ENCODE measurements around the gene HMX1. TPM values are rescaled to one million over a fixed set of nuclear protein-coding genes. Genes with fewer than 3 reads are reported as not detected.
A peak's percentile ranks its signal among the peaks of the same experiment; 100 is the strongest.

HMX1 gene
- total and polyA plus RNA-seq, 2 experiments from 2014 or later = 0.69 TPM; not detected in 1

DNA sequence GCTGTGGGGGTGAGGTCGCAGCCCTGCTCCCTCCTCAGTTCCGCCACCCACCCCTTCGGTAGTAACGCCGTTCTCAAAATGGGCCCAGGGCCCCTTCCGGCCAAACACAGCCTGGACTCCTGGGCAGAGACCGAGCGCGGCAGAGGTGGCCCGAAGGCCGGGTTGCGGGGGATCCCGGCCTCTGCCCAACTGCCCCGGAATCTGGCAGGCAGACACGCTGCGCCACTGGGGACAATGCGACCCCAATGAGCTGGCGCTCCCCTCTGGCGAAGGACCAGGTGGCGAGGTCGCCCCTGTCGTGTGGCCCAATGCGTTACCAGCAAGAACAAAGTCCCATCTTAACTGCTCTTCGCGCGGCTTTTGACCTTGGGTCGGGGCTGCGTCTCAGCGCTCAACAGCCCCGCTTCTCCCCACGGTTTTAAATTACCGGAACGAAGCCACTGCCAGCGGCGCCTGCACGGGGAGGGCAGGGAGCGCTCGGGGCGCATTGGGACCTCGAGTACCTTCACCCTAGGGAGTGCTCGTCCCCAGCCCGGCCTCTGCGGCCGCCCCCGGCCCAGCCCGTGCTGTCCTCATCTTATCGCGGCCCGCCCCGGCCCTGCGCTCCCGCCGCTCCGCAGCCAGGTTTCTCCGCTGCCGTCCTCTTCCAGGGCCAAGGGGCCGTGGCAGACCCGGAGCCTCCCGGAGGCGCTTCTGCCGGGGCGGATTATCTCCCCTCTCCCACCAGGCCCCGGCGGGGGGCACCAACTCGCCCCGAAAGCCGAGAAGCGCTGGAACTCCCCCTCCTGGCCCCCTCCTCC is 22.2 kb upstream of the HMX1 start:
- ATAC-seq = peak; percentile 33
- H2AFZ ChIP-seq = peak overlapping the region; percentile 92
- TF ChIP-seq POLR2AphosphoS5 (IDR thresholded peaks at IDR 0.05; ENCODE audit: low read depth) = no peak
- no peak for TF ChIP-seq CREB1 (CRISPR knock-in tag; IDR thresholded peaks at IDR 0.05; ENCODE audit: low read depth)
- peak; percentile 51 for TF ChIP-seq EZH2phosphoT487 (IDR thresholded peaks at IDR 0.05; ENCODE audit: unreplicated experiment)
- TF ChIP-seq, protein P1, sequence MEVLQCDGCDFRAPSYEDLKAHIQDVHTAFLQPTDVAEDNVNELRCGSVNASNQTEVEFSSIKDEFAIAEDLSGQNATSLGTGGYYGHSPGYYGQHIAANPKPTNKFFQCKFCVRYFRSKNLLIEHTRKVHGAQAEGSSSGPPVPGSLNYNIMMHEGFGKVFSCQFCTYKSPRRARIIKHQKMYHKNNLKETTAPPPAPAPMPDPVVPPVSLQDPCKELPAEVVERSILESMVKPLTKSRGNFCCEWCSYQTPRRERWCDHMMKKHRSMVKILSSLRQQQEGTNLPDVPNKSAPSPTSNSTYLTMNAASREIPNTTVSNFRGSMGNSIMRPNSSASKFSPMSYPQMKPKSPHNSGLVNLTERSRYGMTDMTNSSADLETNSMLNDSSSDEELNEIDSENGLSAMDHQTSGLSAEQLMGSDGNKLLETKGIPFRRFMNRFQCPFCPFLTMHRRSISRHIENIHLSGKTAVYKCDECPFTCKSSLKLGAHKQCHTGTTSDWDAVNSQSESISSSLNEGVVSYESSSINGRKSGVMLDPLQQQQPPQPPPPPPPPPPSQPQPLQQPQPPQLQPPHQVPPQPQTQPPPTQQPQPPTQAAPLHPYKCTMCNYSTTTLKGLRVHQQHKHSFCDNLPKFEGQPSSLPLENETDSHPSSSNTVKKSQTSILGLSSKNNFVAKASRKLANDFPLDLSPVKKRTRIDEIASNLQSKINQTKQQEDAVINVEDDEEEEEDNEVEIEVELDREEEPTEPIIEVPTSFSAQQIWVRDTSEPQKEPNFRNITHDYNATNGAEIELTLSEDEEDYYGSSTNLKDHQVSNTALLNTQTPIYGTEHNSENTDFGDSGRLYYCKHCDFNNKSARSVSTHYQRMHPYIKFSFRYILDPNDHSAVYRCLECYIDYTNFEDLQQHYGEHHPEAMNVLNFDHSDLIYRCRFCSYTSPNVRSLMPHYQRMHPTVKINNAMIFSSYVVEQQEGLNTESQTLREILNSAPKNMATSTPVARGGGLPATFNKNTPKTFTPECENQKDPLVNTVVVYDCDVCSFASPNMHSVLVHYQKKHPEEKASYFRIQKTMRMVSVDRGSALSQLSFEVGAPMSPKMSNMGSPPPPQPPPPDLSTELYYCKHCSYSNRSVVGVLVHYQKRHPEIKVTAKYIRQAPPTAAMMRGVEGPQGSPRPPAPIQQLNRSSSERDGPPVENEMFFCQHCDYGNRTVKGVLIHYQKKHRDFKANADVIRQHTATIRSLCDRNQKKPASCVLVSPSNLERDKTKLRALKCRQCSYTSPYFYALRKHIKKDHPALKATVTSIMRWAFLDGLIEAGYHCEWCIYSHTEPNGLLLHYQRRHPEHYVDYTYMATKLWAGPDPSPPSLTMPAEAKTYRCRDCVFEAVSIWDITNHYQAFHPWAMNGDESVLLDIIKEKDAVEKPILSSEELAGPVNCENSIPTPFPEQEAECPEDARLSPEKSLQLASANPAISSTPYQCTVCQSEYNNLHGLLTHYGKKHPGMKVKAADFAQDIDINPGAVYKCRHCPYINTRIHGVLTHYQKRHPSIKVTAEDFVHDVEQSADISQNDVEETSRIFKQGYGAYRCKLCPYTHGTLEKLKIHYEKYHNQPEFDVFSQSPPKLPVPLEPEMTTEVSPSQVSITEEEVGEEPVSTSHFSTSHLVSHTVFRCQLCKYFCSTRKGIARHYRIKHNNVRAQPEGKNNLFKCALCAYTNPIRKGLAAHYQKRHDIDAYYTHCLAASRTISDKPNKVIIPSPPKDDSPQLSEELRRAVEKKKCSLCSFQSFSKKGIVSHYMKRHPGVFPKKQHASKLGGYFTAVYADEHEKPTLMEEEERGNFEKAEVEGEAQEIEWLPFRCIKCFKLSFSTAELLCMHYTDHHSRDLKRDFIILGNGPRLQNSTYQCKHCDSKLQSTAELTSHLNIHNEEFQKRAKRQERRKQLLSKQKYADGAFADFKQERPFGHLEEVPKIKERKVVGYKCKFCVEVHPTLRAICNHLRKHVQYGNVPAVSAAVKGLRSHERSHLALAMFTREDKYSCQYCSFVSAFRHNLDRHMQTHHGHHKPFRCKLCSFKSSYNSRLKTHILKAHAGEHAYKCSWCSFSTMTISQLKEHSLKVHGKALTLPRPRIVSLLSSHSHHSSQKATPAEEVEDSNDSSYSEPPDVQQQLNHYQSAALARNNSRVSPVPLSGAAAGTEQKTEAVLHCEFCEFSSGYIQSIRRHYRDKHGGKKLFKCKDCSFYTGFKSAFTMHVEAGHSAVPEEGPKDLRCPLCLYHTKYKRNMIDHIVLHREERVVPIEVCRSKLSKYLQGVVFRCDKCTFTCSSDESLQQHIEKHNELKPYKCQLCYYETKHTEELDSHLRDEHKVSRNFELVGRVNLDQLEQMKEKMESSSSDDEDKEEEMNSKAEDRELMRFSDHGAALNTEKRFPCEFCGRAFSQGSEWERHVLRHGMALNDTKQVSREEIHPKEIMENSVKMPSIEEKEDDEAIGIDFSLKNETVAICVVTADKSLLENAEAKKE (CRISPR knock-in tag; IDR thresholded peaks at IDR 0.05) = no peak
- TF ChIP-seq ZNF114 (CRISPR knock-in tag; IDR thresholded peaks at IDR 0.05) = no peak
- peak; percentile 76 for TF ChIP-seq EZH2 (IDR thresholded peaks at IDR 0.05; ENCODE audit: low read depth, unreplicated experiment)
- TF ChIP-seq, protein P2, sequence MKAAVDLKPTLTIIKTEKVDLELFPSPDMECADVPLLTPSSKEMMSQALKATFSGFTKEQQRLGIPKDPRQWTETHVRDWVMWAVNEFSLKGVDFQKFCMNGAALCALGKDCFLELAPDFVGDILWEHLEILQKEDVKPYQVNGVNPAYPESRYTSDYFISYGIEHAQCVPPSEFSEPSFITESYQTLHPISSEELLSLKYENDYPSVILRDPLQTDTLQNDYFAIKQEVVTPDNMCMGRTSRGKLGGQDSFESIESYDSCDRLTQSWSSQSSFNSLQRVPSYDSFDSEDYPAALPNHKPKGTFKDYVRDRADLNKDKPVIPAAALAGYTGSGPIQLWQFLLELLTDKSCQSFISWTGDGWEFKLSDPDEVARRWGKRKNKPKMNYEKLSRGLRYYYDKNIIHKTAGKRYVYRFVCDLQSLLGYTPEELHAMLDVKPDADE (IDR thresholded peaks at IDR 0.05) = peak; percentile 7; the same call in 1 of the 2 replicates
- TF ChIP-seq JUNB (IDR thresholded peaks at IDR 0.05; ENCODE audit: unreplicated experiment) = no peak
- TF ChIP-seq, protein P3, sequence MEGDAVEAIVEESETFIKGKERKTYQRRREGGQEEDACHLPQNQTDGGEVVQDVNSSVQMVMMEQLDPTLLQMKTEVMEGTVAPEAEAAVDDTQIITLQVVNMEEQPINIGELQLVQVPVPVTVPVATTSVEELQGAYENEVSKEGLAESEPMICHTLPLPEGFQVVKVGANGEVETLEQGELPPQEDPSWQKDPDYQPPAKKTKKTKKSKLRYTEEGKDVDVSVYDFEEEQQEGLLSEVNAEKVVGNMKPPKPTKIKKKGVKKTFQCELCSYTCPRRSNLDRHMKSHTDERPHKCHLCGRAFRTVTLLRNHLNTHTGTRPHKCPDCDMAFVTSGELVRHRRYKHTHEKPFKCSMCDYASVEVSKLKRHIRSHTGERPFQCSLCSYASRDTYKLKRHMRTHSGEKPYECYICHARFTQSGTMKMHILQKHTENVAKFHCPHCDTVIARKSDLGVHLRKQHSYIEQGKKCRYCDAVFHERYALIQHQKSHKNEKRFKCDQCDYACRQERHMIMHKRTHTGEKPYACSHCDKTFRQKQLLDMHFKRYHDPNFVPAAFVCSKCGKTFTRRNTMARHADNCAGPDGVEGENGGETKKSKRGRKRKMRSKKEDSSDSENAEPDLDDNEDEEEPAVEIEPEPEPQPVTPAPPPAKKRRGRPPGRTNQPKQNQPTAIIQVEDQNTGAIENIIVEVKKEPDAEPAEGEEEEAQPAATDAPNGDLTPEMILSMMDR (conservative IDR thresholded peaks at IDR 0.05; ENCODE audit: low read depth in 2 of 2) = no peak
- no peak for TF ChIP-seq NANOG (IDR thresholded peaks at IDR 0.05; ENCODE audit: borderline replicate concordance)
- TF ChIP-seq, protein P4, sequence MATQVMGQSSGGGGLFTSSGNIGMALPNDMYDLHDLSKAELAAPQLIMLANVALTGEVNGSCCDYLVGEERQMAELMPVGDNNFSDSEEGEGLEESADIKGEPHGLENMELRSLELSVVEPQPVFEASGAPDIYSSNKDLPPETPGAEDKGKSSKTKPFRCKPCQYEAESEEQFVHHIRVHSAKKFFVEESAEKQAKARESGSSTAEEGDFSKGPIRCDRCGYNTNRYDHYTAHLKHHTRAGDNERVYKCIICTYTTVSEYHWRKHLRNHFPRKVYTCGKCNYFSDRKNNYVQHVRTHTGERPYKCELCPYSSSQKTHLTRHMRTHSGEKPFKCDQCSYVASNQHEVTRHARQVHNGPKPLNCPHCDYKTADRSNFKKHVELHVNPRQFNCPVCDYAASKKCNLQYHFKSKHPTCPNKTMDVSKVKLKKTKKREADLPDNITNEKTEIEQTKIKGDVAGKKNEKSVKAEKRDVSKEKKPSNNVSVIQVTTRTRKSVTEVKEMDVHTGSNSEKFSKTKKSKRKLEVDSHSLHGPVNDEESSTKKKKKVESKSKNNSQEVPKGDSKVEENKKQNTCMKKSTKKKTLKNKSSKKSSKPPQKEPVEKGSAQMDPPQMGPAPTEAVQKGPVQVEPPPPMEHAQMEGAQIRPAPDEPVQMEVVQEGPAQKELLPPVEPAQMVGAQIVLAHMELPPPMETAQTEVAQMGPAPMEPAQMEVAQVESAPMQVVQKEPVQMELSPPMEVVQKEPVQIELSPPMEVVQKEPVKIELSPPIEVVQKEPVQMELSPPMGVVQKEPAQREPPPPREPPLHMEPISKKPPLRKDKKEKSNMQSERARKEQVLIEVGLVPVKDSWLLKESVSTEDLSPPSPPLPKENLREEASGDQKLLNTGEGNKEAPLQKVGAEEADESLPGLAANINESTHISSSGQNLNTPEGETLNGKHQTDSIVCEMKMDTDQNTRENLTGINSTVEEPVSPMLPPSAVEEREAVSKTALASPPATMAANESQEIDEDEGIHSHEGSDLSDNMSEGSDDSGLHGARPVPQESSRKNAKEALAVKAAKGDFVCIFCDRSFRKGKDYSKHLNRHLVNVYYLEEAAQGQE (IDR thresholded peaks at IDR 0.05; ENCODE audit: unreplicated experiment) = no peak
- H3K4me3 ChIP-seq = peak overlapping the region; percentile 57
- no peaks in the 10 kb centered on the region for H3K9me2 ChIP-seq (ENCODE audit: insufficient read depth)
- Mint-ChIP-seq H3K27me3 (ENCODE audit: insufficient read depth, low read depth, poor library complexity) (peaks cover 85% of the 10 kb centered on the region), H3K4me1 (peaks cover 39% of the 10 kb centered on the region), H3K4me3 (peak overlapping the region; percentile 69), H3K9me3 (peaks cover 4% of the 10 kb centered on the region; the same call in 2 of the 3 replicates), H3K27ac (no peak overlapping the region), H3K36me3 (ENCODE audit: low read depth) (no peaks in the 10 kb centered on the region; the same call in 2 of the 3 replicates)
- peak; percentile 76 for DNase-seq (ENCODE audit: low spot score)
- peaks cover 19% of the 10 kb centered on the region; the same call in 1 of the 2 replicates for H3K4me1 ChIP-seq (ENCODE audit: insufficient read depth)
- peaks cover 98% of the 10 kb centered on the region for H3K27me3 ChIP-seq (ENCODE audit: insufficient read depth)
- no peak overlapping the region for H3K27ac ChIP-seq (ENCODE audit: low read depth)
- H3K79me2 ChIP-seq (replicated peaks; ENCODE audit: insufficient read depth) = no peaks in the 10 kb centered on the region
- no peaks in the 10 kb centered on the region for H3K36me3 ChIP-seq (ENCODE audit: insufficient read depth)
- peak overlapping the region; percentile 87 for H3K4me2 ChIP-seq
- H4K20me1 ChIP-seq (replicated peaks; ENCODE audit: insufficient read depth) = no peaks in the 10 kb centered on the region; the same call in 1 of the 2 replicates
- H3F3A ChIP-seq (replicated peaks; ENCODE audit: low read depth) = no peaks in the 10 kb centered on the region
